SIG-M5 (cell line): ENCODE measurements around the gene TTYH2.
"Not testable (repeated sequence)": the region's sequence is repeated elsewhere in the genome, so short reads cannot be mapped to it uniquely, and the experiment has no call there.

Experiments
- DNase-seq: peaks from one replicate; lab custom pipeline; 2025; lab: John Stamatoyannopoulos, UW

Gene TTYH2

GRCh38 chr17:74267579-74267978 lies 54.2 kb downstream of the TTYH2 start:
- no peak for DNase-seq

DNA sequence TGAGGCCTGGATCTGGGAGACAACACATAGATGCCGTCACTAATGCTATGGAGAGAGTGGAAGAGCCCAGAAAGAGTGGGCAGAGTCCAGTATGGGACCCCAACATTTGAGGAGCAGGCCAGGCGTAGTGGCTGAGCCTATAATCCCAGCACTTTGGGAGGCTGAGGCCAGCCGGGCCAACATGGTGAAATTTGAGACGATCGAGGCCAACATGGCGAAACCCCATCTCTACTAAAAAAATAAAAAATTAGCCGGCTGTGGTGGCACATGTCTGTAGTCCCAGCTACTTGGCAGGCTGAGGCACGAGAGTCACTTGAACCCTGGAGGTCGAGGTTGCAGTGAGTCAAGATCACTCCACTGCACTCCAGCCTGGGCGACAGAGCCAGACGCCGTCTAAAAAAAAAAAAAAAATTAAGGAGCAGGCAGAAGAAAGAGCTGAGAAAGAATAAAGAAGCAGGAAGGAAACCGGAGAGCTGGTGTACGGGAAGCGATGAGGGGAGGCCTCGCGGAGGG lies 54.7 kb downstream of the TTYH2 start:
- no peak for DNase-seq

DNA sequence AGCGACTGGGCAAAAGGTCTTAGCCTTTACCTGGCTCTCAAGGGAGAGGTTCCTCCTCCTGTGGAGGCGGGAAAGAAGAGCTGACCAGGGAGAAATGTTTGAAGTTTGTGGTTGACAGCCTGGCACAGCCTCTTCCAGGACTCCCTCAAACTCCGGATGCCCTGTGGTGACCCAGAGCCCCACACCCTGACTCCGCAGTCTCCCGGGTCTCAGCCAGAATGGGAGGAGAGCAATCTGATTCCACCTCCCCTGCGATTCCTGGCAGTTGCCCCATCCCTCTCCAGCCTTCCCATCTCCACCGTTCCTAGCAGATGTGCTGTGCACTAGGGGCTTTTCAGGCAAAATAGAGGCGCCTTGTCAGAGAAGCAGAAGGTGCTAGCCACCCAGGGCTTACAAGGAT lies 55.2 kb downstream of the TTYH2 start:
- no peak for DNase-seq

- DNase-seq, result no peak
Observed at GRCh38 chr17:74270333-74270732, 57.0 kb downstream of the TTYH2 start.

- DNase-seq, result no peak
Observed at GRCh38 chr17:74271281-74271680, 57.9 kb downstream of the TTYH2 start.

DNA sequence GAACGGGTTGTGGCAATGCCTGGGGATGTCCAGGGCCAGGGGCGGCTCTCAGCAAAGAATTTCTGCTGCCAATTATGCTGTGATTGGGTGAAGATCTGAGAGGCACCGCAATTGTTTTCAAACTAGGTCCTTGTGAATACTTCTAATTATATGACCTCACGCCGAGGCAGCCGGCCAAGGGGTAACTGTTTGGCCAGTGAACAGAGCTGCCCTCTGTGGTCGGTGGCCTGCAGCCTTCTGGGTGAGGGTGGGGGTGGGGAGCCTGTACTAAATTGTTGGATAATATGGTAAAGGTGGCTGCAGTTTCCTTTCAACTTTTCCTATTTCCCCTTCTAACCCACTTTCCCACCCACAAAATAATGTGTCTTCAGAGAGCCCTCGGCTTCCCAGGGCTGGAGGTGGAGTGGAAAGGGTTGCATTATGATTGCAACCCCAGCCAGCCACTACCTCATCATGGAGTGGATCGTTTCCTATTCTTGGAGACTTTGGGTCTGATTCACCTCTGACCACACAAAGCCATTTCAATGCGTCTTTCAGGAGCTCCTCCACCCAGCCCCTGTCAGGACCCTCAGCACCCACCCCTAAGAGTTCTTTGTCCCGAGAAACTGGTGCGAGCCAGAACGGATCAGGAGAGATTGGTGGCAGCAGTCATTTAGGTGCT lies 58.7 kb downstream of the TTYH2 start:
- DNase-seq, result no peak

DNA sequence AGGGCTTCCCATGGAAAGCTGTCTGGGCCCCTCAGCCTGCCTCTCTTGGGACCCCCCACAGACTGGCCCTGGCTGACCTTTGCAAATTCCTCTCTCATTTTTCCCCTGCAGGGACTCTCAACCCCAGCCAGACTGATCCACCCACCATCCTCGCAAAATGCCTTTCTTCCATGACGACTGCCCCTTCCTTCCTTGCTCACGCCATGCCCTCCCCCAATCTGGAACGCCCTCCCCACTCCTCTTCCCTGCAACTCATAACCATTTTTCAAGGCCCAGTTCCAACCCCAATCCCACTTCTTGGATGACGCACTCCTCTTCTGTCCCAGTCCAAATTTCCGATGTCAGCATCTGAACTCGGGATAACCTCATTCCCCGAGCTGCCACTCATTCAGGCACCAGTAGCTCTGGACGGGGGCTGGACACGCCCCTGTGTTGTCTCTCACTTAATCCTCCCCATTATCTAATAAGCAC lies 59.4 kb downstream of the TTYH2 start:
- DNase-seq, result no peak

DNA sequence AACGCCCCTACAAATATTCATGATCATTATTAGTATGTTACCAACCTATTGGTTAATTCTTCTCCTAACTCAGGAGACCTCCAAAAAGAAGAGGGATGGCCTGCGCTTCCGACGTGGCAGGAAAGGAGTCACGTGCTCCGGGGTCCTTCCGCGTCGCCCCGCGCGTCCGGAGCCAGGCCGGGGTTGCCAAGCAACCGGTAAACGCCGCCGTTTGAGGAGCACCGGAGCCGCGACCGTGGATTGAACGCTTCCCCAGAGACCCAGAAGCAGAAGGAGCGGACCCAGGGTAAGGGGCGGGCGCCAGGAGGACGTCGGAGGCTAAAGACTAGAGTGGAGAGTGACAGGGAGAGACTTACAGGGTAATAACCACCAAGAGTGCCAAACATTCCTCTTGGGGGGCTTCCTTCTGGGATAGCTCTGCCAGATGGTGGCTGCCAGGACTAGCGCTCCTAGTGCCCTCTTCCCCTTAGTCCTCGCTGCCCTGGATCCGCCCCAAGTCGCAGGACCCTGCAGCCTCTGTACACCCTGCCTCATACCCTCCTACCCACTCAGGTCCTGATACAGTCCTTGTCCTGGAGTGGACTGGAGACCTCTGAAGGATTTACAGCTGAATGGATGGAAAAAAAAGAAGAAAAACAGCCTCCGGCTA lies 60.8 kb downstream of the TTYH2 start, which contains the start of gene DNAI2:
TSS of gene DNAI2 (plus strand) at position 175 of the 649 bp plus-strand sequence. CDS start 7,584 bp downstream, outside the sequence.
- DNase-seq, result no peak

GRCh38 chr17:74274709-74275340 lies 61.5 kb downstream of the TTYH2 start:
- no peak for DNase-seq

DNA sequence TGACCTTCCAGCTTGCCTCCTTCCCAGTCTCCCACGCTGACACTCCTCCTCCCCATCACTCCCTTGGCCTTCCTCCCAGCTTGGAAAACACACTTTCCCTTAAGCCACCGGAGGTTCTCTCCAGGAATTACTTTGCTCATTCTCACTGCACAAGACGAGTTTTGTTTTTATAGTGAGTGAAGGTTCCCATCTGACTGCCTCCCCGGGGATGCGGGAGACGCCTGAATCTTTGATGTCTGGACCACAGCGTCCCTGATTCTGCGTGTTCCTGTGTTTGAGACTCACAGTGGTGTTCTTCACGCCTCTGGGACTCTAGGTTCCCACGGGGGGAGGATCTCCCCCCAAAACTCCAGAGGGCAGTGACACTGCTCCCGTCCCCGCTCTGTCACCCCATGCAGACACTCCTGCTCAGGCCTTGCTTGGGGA lies 62.7 kb downstream of the TTYH2 start:
- DNase-seq, result no peak

DNA sequence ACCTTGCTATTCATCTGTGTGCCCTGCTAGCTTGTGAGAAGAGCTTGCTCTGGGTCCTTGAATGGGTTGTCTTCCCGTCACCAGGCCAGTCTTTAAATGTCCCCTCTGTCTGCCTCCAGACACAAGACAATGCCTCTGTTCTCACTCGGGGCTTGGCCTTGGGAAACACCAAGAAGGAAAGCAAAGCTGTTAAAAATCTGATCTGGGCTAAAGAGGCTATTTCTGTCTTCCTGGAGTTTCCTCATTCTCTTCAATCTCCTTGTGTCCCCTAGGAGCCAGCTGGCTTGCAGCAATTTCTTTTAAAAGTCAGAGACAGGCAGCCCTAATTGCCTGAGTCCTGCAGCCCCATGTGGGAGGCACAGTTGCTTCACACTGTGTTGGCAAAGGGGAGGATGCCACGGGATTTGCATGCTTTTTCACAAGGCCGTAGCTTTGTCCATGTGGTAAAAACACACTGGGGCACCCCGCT lies 63.2 kb downstream of the TTYH2 start:
- no peak for DNase-seq

- no peak for DNase-seq
Observed at GRCh38 chr17:74277935-74278334, 64.6 kb downstream of the TTYH2 start.

DNA sequence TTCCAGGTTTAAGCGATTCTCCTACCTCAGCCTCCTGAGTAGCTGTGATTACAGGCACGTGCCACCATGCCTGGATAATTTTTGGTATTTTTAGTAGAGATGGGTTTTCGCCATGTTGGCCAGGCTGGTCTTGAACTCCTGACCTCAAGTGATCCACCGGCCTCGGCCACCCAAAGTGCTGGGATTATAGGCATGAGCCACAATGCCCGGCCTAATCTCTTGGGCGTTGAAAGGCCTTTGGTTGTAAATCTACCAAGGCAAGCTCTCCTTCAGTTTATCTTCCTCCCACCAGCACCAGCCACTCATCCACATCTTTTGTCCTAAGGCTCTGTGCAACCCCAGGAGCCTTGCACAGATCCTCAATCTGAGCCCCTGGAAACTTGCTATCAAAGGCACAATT lies 66.2 kb downstream of the TTYH2 start:
- DNase-seq, result not testable (repeated sequence)

DNA sequence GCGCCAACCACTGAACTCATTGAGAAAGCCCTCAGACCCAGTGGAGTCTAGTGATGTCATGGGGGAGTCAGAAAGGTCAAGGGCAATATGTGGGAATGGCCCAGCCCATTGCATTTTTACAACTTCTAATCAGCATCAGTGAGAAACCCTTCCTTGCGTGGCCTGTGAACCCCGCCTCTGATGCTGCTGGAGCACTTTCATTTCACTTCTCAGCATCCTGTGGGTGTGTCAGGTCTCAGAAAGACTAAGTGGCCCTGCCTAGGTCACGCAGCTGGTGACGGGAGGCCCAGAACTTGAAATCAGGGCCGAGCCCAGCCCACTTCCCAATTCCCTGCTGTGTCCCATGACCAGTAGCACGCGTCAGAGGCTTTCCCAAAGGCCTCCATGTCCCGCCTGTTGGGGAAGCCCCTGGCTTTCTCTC lies 66.7 kb downstream of the TTYH2 start:
- DNase-seq, result no peak

DNA sequence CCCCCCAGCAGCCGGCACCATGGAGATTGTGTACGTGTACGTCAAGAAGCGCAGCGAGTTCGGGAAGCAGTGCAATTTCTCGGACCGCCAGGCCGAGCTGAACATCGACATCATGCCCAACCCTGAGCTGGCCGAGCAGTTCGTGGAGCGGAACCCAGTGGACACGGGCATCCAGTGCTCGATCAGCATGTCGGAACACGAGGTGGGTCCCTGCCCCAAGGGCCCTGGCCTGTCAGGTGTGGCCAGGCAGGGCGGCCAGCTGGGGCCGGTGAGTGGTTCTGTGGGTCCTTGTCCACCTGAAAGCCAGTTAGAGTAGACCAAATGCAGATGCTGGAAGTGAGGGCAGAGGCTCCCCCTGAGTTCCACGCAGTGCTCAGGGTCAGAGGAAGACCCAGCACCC lies 68.4 kb downstream of the TTYH2 start:
- no peak for DNase-seq

- DNase-seq, result not testable (repeated sequence)
Observed at GRCh38 chr17:74282274-74282586, 68.9 kb downstream of the TTYH2 start.

DNA sequence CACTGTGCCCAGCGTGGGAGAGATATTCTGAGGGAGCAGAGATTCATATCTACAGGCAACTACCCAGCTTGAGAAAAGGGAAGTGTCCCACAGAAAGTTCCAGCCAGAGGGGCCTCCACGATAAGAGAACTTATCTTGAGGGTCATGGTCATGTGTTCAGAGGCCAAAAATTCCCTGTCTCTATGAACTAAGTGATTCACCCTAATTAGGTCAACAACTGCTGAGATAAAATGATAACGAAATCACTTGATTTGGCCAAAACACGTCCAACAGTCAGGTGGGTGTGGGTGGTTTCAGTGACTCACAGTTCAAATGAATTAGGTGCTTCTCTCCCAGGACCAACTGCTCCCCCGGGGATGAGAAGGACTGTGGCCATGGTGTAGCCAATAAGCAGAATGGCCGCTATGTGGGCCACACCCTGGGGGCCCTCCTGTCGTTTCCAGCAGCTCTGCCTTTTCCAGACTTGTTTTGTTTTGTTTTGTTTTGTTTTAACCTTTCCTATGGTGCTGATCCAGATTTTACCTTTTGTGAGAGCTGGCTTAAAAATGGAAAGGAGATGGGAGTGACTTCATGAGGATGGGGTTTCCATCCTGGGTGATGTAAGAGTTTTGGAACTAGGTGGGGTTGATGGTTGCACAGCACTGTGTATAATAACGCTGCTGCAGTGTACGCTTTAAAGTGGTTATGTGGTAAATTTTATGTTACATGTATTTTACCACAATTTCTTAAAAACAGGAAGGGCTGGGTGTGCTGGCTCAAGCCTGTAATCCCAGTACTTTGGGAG lies 69.4 kb downstream of the TTYH2 start:
- no peak for DNase-seq

- no peak for DNase-seq
Observed at GRCh38 chr17:74283371-74283673, 70.0 kb downstream of the TTYH2 start.

DNA sequence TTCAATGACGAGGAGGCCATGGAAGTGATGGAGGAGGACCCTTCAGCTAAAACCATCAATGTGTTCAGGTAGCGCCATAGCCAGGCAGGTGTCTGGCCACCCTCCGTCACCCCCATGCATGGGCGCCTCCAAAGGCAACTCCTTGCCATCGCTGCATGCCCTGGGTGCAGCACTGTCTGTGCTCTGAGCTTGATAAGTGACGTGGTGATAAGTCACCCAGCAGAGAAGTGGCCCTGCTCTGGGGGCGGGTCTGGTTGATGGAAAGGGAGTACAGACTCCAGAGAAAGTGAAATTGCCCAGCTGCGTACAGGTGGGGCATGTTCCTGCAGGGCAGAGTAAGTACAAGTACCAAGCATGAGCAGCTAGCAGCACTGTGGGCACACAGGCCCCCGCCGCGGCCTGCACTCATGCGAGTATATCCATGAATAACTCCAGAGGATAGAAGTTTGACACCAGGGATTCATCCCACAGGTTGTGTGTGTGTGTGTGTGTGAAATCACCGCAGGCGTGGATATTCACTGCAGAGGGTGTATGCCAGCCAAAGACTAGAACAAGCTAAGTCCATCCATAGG lies 73.7 kb downstream of the TTYH2 start:
- DNase-seq, result no peak

DNA sequence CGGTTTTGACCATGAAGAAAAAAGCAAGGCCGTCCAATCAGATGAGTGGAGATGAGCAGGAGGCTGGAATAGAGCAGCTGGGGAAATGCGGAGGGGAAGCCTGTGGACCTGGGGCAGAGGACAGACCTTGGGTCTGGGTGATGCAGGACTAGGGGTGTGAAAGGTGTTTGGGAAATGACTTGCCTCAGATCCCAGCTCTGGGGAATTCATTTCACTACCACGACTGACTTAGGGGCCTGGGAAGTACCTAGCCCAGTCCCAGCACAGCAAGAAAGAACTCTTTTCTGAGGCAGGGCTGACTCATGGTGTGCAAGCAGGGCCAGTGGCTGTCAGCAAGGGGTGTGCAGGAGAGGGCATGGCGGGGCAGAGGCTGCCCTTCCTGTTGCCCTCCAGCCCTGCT lies 75.4 kb downstream of the TTYH2 start:
- no peak for DNase-seq

- no peak for DNase-seq
Observed at GRCh38 chr17:74289688-74290087, 76.3 kb downstream of the TTYH2 start.

GRCh38 chr17:74290340-74290739 lies 77.0 kb downstream of the TTYH2 start:
- no peak for DNase-seq
